IPS-20b (cell line): ENCODE results near the gene ZWILCH.

ENCODE experiments used
- H3K27ac ChIP-seq: one replicate; pipeline ENCODE4 v1.5.1; 2013; ENCODE audit warnings: low read length
- H3K27me3 ChIP-seq: 2 replicates; pipeline ENCODE4 v1.6.1; 2013; ENCODE audit warnings: mild to moderate bottlenecking, low read length, inconsistent platforms; ENCODE audit not compliant: insufficient read depth
- H3K36me3 ChIP-seq: 2 replicates; pipeline ENCODE4 v1.6.1; 2013; ENCODE audit warnings: low read depth, mild to moderate bottlenecking, inconsistent platforms, low read length, moderate library complexity; ENCODE audit not compliant: insufficient read depth
- H3K4me1 ChIP-seq: 2 replicates; pipeline ENCODE4 v1.6.1; 2013; ENCODE audit warnings: mild to moderate bottlenecking, control low read depth, inconsistent platforms, low read length, moderate library complexity; ENCODE audit not compliant: insufficient read depth
- H3K4me3 ChIP-seq: 2 replicates; pipeline ENCODE4 v1.5.1; 2013; ENCODE audit warnings: mild to moderate bottlenecking, low read length, inconsistent platforms
- H3K9ac ChIP-seq: 2 replicates; pipeline ENCODE4 v1.6.1; 2013; ENCODE audit warnings: low read depth, mild to moderate bottlenecking, inconsistent platforms, low read length, moderate library complexity
- H3K9me3 ChIP-seq: 2 replicates; pipeline ENCODE4 v1.6.1; 2013; ENCODE audit warnings: mild to moderate bottlenecking, low read depth, low read length, inconsistent platforms; ENCODE audit not compliant: insufficient read depth

ZWILCH gene

DNA sequence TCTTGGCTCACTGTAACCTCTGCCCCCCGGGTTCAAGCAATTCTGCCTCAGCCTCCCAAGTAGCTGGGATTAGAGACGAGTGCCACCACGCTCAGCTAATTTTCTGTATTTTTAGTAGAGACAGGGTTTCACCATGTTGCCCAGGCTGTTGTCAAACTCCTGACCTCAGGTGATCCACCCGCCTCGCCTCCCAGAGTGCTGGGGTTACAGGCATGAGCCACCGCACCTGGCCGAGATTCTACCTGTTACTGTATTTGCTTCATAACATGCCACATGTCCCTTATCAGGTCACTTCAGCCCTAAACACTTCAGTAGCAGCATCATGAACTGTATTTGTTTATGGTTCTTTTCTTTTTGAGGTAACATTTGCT is 68.2 kb downstream of the ZWILCH start:
- no peaks in the 10 kb centered on the region for H3K27me3 ChIP-seq
- H3K4me1 ChIP-seq = no peaks in the 10 kb centered on the region
- H3K27ac ChIP-seq = no peak overlapping the region
- no peaks in the 10 kb centered on the region for H3K9me3 ChIP-seq
- H3K36me3 ChIP-seq = no peaks in the 10 kb centered on the region
- H3K9ac ChIP-seq = no peak overlapping the region
- H3K4me3 ChIP-seq = no peak overlapping the region

DNA sequence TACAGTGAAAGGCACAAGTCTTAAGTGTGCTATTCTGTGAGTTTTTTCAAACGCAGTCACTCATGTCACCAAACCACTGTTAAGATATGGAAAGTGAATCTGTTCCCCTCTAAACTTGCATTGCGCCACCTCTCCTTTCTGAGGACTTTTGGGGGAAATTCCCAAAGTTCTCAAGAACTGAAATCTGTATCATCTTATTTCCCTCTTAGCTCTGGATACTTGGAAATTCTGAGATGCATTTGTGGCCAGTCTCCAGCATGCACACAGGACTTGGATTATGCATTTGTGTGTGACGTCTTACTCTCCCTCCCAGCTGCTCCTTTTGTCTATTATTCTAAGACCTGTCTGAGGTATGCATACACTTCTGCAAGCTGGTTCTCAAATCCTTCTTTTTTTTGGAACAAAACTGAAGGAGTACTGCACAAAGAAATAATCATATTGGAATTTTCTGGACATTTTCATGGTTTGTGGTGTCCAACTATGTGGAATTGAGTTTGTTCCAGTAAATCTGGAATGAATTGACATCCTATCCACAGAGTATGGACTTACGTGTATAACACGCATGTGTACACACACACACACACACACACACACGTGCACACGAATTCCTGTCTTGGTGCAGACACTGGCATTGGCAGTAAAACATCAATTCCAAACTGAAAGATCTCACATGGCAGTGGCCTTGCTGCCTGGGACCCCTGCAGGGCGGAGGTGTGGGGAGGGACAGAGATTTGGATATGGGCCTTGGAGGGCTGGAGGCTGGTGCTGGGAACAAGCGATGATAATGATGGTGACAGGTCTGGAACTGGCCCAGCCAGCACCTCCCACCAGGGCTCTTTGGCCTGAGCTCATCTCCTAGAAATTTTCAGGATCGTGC is 68.8 kb downstream of the ZWILCH start:
- Histone ChIP-seq H3K27me3 (no peaks in the 10 kb centered on the region), H3K4me3 (no peak overlapping the region), H3K9ac (no peak overlapping the region), H3K27ac (no peak overlapping the region), H3K9me3 (no peaks in the 10 kb centered on the region), H3K4me1 (no peaks in the 10 kb centered on the region), H3K36me3 (no peaks in the 10 kb centered on the region)

DNA sequence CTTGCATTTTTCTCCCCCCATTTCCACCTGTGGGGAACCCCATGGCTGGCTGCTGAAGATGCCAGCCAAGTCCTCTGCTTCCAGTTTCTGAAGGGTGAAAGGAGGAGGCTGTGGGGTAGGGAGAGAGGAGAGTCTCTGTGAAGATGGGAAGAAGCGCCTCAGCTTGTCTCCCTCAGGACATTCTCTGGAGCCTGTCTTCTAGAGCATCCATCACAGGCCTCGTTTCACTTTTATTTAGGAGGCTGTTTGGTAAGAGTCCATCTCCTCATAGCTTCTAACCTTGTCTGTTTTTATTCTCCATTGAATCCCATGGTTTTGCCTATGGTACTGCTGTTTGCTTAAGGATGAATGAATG is 69.4 kb downstream of the ZWILCH start:
- Histone ChIP-seq H3K9me3 (no peaks in the 10 kb centered on the region), H3K9ac (no peak overlapping the region), H3K36me3 (no peaks in the 10 kb centered on the region), H3K27me3 (no peaks in the 10 kb centered on the region), H3K27ac (no peak overlapping the region), H3K4me3 (no peak overlapping the region), H3K4me1 (no peaks in the 10 kb centered on the region)

DNA sequence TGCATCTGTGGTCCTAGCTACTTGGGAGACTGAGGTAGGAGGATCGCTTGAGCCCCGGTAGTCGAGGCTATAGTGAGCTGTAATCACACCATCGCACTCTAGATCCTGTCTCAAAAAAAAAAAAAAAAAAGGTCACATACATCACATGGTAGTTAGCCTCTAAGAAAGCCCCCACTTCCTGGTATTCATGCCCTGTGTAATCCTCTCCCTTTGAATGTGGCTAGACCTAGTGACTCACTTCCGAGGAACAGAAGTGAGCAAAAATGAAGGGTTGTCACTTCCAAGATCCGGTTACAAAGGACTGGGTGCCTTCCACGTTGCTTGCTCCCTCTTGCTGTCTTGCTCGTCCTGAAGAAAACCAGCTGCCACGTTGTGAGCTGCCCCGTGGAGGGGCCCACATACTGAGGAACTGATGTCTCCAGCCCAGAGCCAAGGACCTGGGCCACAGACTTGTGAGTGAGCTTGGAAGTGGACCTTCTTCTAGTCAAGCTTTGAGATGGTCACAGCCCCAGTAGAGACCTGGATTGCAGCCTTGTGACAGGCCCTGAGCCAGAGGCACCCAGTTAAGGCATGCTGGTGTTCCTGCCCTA is 73.3 kb downstream of the ZWILCH start:
- H3K4me1 ChIP-seq = no peaks in the 10 kb centered on the region
- H3K4me3 ChIP-seq = no peak overlapping the region
- H3K27ac ChIP-seq = no peak overlapping the region
- no peaks in the 10 kb centered on the region for H3K36me3 ChIP-seq
- no peaks in the 10 kb centered on the region for H3K9me3 ChIP-seq
- no peaks in the 10 kb centered on the region for H3K27me3 ChIP-seq
- H3K9ac ChIP-seq = no peak overlapping the region

DNA sequence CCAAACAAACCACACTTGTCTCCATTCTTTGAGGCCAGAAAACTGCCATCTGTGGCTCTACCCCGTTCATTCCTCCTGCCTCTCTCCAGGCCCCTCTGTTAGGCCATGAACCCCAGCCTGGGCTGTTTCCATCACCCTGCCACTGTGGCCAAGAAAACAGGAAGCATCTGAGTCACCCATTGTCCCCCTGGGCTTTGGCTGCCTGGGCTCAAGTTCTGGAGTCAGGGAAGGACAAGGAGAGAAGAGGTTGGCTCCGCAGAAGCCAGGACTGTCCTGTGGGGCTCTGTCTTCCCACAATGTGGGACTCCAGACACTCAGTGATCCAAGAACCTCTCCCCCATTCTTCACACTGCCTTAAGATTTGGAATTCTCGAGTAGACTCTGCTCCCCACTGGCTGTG is 75.5 kb downstream of the ZWILCH start:
- no peak overlapping the region for H3K4me3 ChIP-seq
- H3K36me3 ChIP-seq = no peaks in the 10 kb centered on the region
- H3K4me1 ChIP-seq = no peaks in the 10 kb centered on the region
- no peak overlapping the region for H3K27ac ChIP-seq
- no peaks in the 10 kb centered on the region for H3K9me3 ChIP-seq
- no peaks in the 10 kb centered on the region for H3K27me3 ChIP-seq
- H3K9ac ChIP-seq = no peak overlapping the region

DNA sequence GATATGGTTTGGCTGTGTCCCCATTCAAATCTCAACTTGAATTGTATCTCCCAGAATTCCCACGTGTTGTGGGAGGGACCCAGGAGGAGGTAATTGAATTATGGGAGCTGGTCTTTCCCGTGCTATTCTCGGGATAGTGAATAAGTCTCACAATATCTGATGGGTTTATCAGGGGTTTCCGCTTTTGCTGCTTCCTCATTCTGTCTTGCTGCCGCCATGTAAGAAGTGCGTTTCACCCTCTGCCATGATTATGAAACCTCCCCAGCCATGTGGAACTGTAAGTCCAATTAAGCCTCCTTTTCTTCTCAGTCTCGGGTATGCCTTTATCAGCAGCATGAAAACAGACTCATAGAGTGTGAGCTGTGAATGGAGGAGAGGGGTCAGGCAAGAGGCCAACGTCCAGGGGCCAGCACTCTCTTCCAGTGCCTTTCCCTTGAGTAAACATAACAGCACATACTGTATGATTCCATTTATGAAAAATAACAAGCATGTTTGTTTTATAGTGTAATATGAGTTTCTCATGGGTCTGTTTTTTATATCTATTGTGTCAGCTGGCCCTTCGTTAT is 76.9 kb downstream of the ZWILCH start:
- Histone ChIP-seq H3K9me3 (no peaks in the 10 kb centered on the region), H3K4me3 (no peak overlapping the region)

DNA sequence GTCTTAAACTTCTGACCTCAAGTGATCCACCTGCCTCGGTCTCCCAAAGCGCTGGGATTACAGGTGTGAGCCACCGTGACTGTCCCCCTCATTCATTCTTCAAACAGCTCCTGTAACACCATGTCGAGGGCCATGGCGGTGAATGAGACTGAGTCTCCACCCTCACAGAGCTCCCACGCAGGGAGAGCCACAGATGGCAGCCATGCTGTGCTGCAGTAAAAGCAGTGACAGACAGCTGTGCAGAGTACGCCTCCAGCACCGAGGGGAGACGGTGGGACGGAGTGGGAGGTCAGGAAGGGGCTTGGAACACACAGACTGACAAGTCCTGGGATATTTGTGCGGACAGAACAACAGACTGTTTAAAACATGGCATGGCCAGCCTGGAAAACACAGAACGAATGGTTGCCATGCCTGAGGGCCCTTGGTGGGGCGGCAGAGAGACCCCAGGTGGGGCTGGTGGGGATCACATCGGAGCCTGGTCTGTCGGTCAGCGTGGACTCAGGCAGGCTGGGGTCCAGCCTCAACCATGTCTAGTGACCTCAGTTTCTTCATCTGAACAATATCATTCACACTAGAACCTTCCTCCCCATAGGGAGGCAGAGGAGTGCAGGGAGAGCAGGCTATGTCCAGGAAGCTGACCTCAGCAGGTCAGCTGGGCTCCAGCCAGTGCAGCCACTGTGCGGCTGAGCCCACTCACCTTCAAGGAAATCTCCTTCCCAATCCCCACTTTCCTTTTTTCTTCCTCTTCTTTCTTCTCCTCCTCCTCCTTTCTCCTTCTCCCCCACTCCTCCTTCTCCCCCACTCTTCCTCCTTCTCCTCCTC is 81.2 kb downstream of the ZWILCH start:
- Histone ChIP-seq H3K27ac (no peak overlapping the region), H3K36me3 (no peaks in the 10 kb centered on the region), H3K9me3 (no peaks in the 10 kb centered on the region), H3K9ac (no peak overlapping the region), H3K4me1 (peaks cover 3% of the 10 kb centered on the region; the same call in 1 of the 2 replicates), H3K4me3 (no peak overlapping the region), H3K27me3 (no peaks in the 10 kb centered on the region)

More for the DNA sequence above, 76.9 kb downstream of the ZWILCH start:
- H3K36me3 ChIP-seq = no peaks in the 10 kb centered on the region
- H3K4me1 ChIP-seq = peaks cover 3% of the 10 kb centered on the region; the same call in 1 of the 2 replicates
- H3K27me3 ChIP-seq = no peaks in the 10 kb centered on the region
- H3K27ac ChIP-seq = no peak overlapping the region
- H3K9ac ChIP-seq = no peak overlapping the region

DNA sequence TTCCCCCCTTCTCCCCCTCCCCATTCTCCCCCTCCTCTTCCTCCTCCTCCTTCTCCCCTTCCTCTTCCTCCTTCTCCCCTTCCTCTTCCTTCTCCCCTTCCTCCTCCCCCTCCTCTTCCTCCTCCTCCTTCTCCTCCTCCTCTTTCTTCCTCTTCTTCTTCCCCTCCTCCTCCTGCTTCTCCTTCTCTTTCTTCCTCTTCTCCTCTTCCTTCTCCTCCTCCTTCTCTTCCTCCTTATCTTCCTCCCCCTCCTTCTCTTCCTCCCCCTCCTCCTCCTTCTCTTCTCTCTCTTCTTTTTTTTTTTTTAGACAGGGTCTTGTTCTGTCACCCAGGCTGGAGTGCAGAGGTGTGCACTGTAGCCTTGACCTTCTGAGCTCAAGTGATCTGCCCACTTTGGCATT is 81.9 kb downstream of the ZWILCH start:
- Histone ChIP-seq H3K4me3 (no peak overlapping the region), H3K27me3 (no peaks in the 10 kb centered on the region), H3K9ac (no peak overlapping the region), H3K4me1 (peaks cover 3% of the 10 kb centered on the region; the same call in 1 of the 2 replicates), H3K36me3 (no peaks in the 10 kb centered on the region), H3K27ac (no peak overlapping the region), H3K9me3 (no peaks in the 10 kb centered on the region)

DNA sequence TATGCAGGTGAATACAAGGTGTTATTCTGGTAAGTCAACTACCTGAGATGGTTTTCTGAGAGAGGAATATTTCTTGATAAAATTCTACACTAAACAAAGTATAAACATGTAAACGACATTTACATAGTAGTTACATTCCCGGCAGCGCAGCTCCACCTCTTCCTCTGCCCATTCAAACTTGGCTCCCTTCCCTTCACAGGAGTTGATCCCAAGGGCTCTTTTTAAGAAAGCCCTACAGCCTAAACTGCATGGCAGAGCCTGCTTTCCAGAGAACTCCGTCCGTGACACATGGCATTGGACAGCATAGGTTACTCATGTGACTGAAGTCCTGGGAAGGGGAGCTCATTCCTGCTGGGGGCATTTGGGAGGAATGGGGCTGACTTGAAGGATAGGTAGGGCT is 82.6 kb downstream of the ZWILCH start:
- Histone ChIP-seq H3K4me3 (no peak overlapping the region), H3K27me3 (no peaks in the 10 kb centered on the region), H3K4me1 (peaks cover 3% of the 10 kb centered on the region; the same call in 1 of the 2 replicates), H3K9ac (no peak overlapping the region), H3K27ac (no peak overlapping the region), H3K9me3 (no peaks in the 10 kb centered on the region), H3K36me3 (no peaks in the 10 kb centered on the region)

DNA sequence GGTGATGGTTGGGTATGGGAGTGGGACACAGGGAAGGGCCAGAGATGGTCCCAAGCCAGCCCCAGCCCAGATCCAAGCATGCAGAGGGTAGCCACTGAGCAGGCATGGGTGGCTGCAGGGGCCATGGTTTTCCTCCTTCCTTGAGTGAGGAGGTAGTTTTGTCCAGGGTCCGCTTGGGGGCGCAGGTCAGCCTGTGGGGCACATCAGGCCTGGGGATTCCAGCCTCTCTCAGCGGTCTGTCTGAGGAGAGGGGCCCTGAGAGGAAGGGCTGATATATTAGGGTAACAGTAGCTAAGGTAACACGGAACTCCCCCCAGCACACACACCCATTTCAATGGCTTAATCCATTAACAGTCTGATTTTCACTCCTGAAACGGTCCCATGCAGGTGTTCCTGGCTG is 83.4 kb downstream of the ZWILCH start:
- no peaks in the 10 kb centered on the region for H3K9me3 ChIP-seq
- peak overlapping the region; percentile 43; the same call in 1 of the 2 replicates for H3K4me3 ChIP-seq
- no peaks in the 10 kb centered on the region for H3K27me3 ChIP-seq
- no peak overlapping the region for H3K9ac ChIP-seq
- H3K27ac ChIP-seq = no peak overlapping the region
- peaks cover 3% of the 10 kb centered on the region; the same call in 1 of the 2 replicates for H3K4me1 ChIP-seq
- H3K36me3 ChIP-seq = no peaks in the 10 kb centered on the region

DNA sequence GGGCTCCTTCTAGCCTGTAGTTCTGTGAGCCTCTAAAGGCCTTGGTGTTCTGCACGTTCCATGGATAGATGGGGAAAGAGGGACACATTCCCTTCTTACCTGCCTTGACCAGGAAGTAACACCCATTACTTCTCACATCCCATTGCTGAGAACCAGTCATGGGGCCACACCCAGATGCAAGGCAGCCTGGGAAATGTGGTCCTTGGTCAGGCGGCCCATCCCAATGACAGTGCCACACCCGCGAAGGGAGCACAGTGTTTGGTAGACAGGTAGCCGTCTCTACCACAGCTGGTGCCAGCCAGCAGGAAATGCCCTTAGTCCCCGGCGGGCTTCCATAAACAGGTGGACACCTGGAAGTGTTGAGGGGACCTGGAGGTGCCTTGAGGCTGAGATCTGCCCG is 83.8 kb downstream of the ZWILCH start:
- H3K9me3 ChIP-seq = no peaks in the 10 kb centered on the region
- peaks cover 3% of the 10 kb centered on the region; the same call in 1 of the 2 replicates for H3K4me1 ChIP-seq
- no peaks in the 10 kb centered on the region for H3K27me3 ChIP-seq
- H3K4me3 ChIP-seq = peak overlapping the region; percentile 43; the same call in 1 of the 2 replicates
- H3K27ac ChIP-seq = no peak overlapping the region
- no peak overlapping the region for H3K9ac ChIP-seq
- H3K36me3 ChIP-seq = no peaks in the 10 kb centered on the region
